Thoracic aorta (tissue), 2 donors: ENCODE results near the gene RANBP17. TPM values are rescaled to one million over a fixed set of nuclear protein-coding genes. Genes with fewer than 3 reads are reported as not detected.

Experiments used
- ATAC-seq: fragments of 150-250 bp; one replicate; pipeline ENCODE4 v1.8.0; 2017; ENCODE audit warnings: low read depth; ENCODE audit not compliant: insufficient number of reproducible peaks, low FRiP score
- DNase-seq: peaks from one replicate; pipeline ENCODE4 v3.0.0-alpha.2; 2020; ENCODE audit warnings: low spot score
- H3K27ac ChIP-seq, 2 donors: fragments of 200-600 bp; sonication (generic); 1 replicate in 1 of 2; 2 replicates in 1 of 2; pipeline ENCODE4 v1.5.1; 2016; ENCODE audit warnings: mild to moderate bottlenecking in 2 of 2, moderate library complexity in 2 of 2
- H3K27me3 ChIP-seq: fragments of 200-600 bp; sonication (generic); replicated peaks from 2 replicates; pipeline ENCODE4 v1.6.0; 2016; ENCODE audit warnings: mild to moderate bottlenecking; ENCODE audit not compliant: insufficient read depth
- H3K36me3 ChIP-seq: fragments of 200-600 bp; sonication (generic); one replicate; pipeline ENCODE4 v1.5.1; 2016
- H3K4me1 ChIP-seq, 2 donors: fragments of 200-600 bp; sonication (generic); 1 replicate in 1 of 2; 2 replicates in 1 of 2; pipeline versions ENCODE4 v1.5.1 to v1.6.0; 2016; ENCODE audit warnings: low read depth in 2 of 2, mild to moderate bottlenecking in 1 of 2; ENCODE audit not compliant: control insufficient read depth in 1 of 2
- H3K4me3 ChIP-seq: fragments of 200-600 bp; sonication (generic); 2 replicates; pipeline ENCODE4 v1.5.1; 2016; ENCODE audit warnings: mild to moderate bottlenecking
- H3K9me3 ChIP-seq: fragments of 200-600 bp; sonication (generic); 2 replicates; pipeline ENCODE4 v1.5.1; 2016
- CTCF ChIP-seq: fragments of 200-600 bp; sonication (generic); IDR thresholded peaks from one replicate; pipeline ENCODE4 v1.5.1; 2019; ENCODE audit warnings: antibody characterized with exemption
- total RNA-seq, 2 donors: library from RNA; depleted of rRNA; stranded (reverse); fragments of >200 nt; gene quantifications; one replicate each; pipeline versions ENCODE4 v1.1.0 to v1.2.3, GENCODE V29; 2016

Gene RANBP17
- total RNA-seq, 2 donors from 2014 or later, result 8.4 to 31.1 TPM

- no peak for TF ChIP-seq CTCF
- Histone ChIP-seq H3K9me3 (no peaks in the 10 kb centered on the region), H3K27ac (no peak overlapping the region), H3K27me3 (no peaks in the 10 kb centered on the region), H3K4me3 (no peak overlapping the region), H3K4me1 (no peaks in the 10 kb centered on the region), H3K36me3 (no peaks in the 10 kb centered on the region)
- no peak for ATAC-seq
- no peak for DNase-seq
Measured at GRCh38 chr5:171223927-171224326, 362.1 kb downstream of the RANBP17 start.

GRCh38 chr5:171226096-171226754 is 364.4 kb downstream of the RANBP17 start:
- Histone ChIP-seq H3K9me3 (no peaks in the 10 kb centered on the region), H3K36me3 (no peaks in the 10 kb centered on the region), H3K4me1 (no peaks in the 10 kb centered on the region), H3K27ac (no peak overlapping the region), H3K27me3 (no peaks in the 10 kb centered on the region), H3K4me3 (no peak overlapping the region)
- ATAC-seq (no peak), DNase-seq (no peak)
- no peak for TF ChIP-seq CTCF

- Histone ChIP-seq H3K27me3 (no peaks in the 10 kb centered on the region), H3K4me1 (no peaks in the 10 kb centered on the region), H3K4me3 (no peak overlapping the region), H3K9me3 (no peaks in the 10 kb centered on the region), H3K27ac (no peak overlapping the region), H3K36me3 (no peaks in the 10 kb centered on the region)
- no peak for TF ChIP-seq CTCF
- no peak for ATAC-seq
- no peak for DNase-seq
Measured at GRCh38 chr5:171226864-171227263, 365.0 kb downstream of the RANBP17 start.

- Histone ChIP-seq H3K4me3 (no peak overlapping the region), H3K36me3 (no peaks in the 10 kb centered on the region), H3K27me3 (no peaks in the 10 kb centered on the region), H3K4me1 (no peaks in the 10 kb centered on the region), H3K27ac (no peak overlapping the region), H3K9me3 (no peaks in the 10 kb centered on the region)
- no peak for ATAC-seq
- no peak for TF ChIP-seq CTCF
- DNase-seq, result no peak
Measured at GRCh38 chr5:171236651-171237050, 374.8 kb downstream of the RANBP17 start.

- ATAC-seq (no peak), DNase-seq (no peak)
- no peak overlapping the region for H3K4me3 ChIP-seq
Measured at GRCh38 chr5:171242521-171242920, 380.7 kb downstream of the RANBP17 start.

More at GRCh38 chr5:171242521-171242920, 380.7 kb downstream of the RANBP17 start:
- H3K36me3 ChIP-seq, result no peaks in the 10 kb centered on the region
- peaks cover 0 to 8% of the 10 kb centered on the region in 2 donors for H3K4me1 ChIP-seq
- no peaks in the 10 kb centered on the region for H3K27me3 ChIP-seq
- no peaks in the 10 kb centered on the region for H3K9me3 ChIP-seq
- H3K27ac ChIP-seq, result no peak overlapping the region
- TF ChIP-seq CTCF, result no peak
